Measurements from ENCODE around the gene ARMC2. TPM values are rescaled to one million over a fixed set of nuclear protein-coding genes. Genes with fewer than 3 reads are reported as not detected.

Gene ARMC2
- total RNA-seq, 2 experiments from 2014 or later: 5.2 to 5.7 TPM

DNA sequence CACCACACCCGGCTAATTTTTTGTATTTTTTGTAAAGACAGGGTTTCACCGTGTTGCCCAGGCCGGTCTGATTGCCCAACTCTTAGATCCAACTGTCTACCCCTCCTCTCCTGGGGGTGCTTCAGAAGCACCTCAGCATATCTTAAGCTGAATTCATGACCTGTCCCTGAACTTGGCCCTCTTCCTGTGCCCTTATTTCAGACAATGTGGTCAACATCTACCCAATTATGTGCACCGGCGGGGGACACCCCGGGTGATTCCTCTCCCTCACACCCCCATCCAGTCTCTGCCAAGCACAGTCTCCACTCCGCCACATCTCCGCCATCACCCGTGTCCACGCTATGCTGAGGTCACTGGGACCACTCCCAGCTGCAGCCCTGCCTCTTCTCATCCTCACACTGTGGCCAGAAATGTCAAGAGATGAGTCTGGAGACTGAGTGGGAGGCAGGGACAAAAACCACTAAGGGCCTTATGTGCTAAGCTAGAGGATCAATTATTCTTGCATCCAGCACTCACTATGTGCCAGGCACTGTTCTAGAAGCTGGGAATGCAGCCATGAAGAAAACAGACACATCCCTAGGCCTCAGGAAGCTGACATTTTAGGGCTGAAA, 111.9 kb downstream of the ARMC2 start:
- Histone ChIP-seq H3K27ac (ENCODE audit: low read depth in 1 of 2, low read length in 2 of 2) (no peak overlapping the region), H3K4me3 (ENCODE audit: low read length) (no peak overlapping the region), H3K4me1 (ENCODE audit: insufficient read depth, low read length) (peaks cover 24% of the 10 kb centered on the region), H3K27me3 (ENCODE audit: control insufficient read depth in 1 of 2, insufficient read depth in 2 of 2, low read length in 2 of 2) (no peaks in the 10 kb centered on the region), H3K9me3 (ENCODE audit: control insufficient read depth in 1 of 2, insufficient read depth in 1 of 2, low read length in 2 of 2) (no peaks in the 10 kb centered on the region), H3K36me3 (ENCODE audit: insufficient read depth, low read length) (no peaks in the 10 kb centered on the region)
- peaks cover 5% of the 10 kb centered on the region for H3K4me1 Mint-ChIP-seq (ENCODE audit: low read depth)
- H3K4me3 Mint-ChIP-seq: no peak overlapping the region
- H3K36me3 Mint-ChIP-seq (ENCODE audit: low read depth): no peaks in the 10 kb centered on the region
- intact Hi-C loops (cut with DNase I, micrococcal nuclease): no loop called here
- no peak for DNase-seq
- no peak for ATAC-seq (ENCODE audit: poor library complexity)
- no peaks in the 10 kb centered on the region for H3K27me3 Mint-ChIP-seq
- TF ChIP-seq, protein P1, sequence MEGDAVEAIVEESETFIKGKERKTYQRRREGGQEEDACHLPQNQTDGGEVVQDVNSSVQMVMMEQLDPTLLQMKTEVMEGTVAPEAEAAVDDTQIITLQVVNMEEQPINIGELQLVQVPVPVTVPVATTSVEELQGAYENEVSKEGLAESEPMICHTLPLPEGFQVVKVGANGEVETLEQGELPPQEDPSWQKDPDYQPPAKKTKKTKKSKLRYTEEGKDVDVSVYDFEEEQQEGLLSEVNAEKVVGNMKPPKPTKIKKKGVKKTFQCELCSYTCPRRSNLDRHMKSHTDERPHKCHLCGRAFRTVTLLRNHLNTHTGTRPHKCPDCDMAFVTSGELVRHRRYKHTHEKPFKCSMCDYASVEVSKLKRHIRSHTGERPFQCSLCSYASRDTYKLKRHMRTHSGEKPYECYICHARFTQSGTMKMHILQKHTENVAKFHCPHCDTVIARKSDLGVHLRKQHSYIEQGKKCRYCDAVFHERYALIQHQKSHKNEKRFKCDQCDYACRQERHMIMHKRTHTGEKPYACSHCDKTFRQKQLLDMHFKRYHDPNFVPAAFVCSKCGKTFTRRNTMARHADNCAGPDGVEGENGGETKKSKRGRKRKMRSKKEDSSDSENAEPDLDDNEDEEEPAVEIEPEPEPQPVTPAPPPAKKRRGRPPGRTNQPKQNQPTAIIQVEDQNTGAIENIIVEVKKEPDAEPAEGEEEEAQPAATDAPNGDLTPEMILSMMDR (IDR thresholded peaks at IDR 0.05): no peak
- ChIA-PET POLR2A (no interaction called here), CTCF (no interaction called here)
- H3K27ac Mint-ChIP-seq: no peak overlapping the region
- no peaks in the 10 kb centered on the region for H3K9me3 Mint-ChIP-seq

DNA sequence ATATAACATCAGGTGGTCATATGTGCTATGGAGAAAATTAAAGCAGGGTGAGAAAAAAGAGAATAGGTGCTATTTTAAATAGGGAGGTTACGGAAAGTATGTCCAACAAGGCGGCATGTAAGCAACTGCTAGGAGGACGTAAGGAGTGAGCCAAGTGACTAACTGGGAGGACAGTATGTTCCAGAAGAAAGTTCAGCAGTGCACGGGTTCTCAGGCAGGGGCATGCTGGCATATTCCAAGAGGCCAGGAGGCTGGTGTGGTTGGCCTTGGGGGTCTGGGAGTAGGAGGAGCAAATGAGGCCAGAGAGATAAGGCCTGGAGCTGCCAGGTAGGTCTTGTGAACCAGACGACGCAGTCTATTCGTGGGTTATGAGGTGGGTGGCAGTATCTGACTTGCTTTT, 112.4 kb downstream of the ARMC2 start:
- peaks cover 5% of the 10 kb centered on the region for H3K4me1 Mint-ChIP-seq (ENCODE audit: low read depth)
- H3K4me3 Mint-ChIP-seq: no peak overlapping the region
- POLR2A ChIA-PET: no interaction called here
- intact Hi-C loops (cut with DNase I, micrococcal nuclease): no loop called here
- Histone ChIP-seq H3K27ac (ENCODE audit: low read depth in 1 of 2, low read length in 2 of 2) (no peak overlapping the region), H3K9me3 (ENCODE audit: control insufficient read depth in 1 of 2, insufficient read depth in 1 of 2, low read length in 2 of 2) (no peaks in the 10 kb centered on the region), H3K4me3 (ENCODE audit: low read length) (no peak overlapping the region), H3K4me1 (ENCODE audit: insufficient read depth, low read length) (peaks cover 20% of the 10 kb centered on the region), H3K36me3 (ENCODE audit: insufficient read depth, low read length) (no peaks in the 10 kb centered on the region), H3K27me3 (ENCODE audit: control insufficient read depth in 1 of 2, insufficient read depth in 2 of 2, low read length in 2 of 2) (no peaks in the 10 kb centered on the region)
- CTCF ChIA-PET: no interaction called here
- no peaks in the 10 kb centered on the region for H3K9me3 Mint-ChIP-seq
- no peak for DNase-seq
- no peak for ATAC-seq (ENCODE audit: poor library complexity)
- TF ChIP-seq, protein P1 (IDR thresholded peaks at IDR 0.05): no peak
- no peaks in the 10 kb centered on the region for H3K36me3 Mint-ChIP-seq (ENCODE audit: low read depth)
- no peaks in the 10 kb centered on the region for H3K27me3 Mint-ChIP-seq
- no peak overlapping the region for H3K27ac Mint-ChIP-seq

DNA sequence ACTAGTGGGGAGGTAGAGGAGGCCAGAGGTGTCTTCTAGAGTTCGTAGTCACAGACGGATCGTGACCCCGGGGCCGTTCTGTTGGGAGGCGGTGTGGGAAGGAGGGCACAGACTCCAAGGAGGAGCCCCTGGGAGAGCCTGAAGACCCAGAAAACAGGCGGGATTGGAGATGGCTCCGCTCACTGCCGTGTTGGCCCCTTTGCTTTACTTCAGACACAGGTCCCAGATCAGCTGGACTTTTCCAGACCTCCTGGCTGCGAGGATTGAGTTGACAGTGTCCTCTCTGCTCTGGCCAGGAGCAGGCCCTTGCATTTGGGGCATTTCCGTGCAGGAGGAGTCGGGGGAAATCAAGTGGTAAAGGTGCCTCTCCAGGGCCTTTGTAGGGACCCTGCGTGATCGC, 112.9 kb downstream of the ARMC2 start:
- no peaks in the 10 kb centered on the region for H3K36me3 Mint-ChIP-seq (ENCODE audit: low read depth)
- Histone ChIP-seq H3K36me3 (ENCODE audit: insufficient read depth, low read length) (no peaks in the 10 kb centered on the region), H3K27ac (ENCODE audit: low read depth in 1 of 2, low read length in 2 of 2) (no peak overlapping the region), H3K27me3 (ENCODE audit: control insufficient read depth in 1 of 2, insufficient read depth in 2 of 2, low read length in 2 of 2) (no peaks in the 10 kb centered on the region), H3K4me1 (ENCODE audit: insufficient read depth, low read length) (peaks cover 16% of the 10 kb centered on the region), H3K9me3 (ENCODE audit: control insufficient read depth in 1 of 2, insufficient read depth in 1 of 2, low read length in 2 of 2) (no peaks in the 10 kb centered on the region), H3K4me3 (ENCODE audit: low read length) (no peak overlapping the region)
- ChIA-PET CTCF (no interaction called here), POLR2A (no interaction called here)
- no peak overlapping the region for H3K27ac Mint-ChIP-seq
- ATAC-seq (ENCODE audit: poor library complexity) (no peak), DNase-seq (no peak)
- H3K27me3 Mint-ChIP-seq: no peaks in the 10 kb centered on the region
- TF ChIP-seq, protein P1 (IDR thresholded peaks at IDR 0.05): no peak
- no peak overlapping the region for H3K4me3 Mint-ChIP-seq
- peaks cover 5% of the 10 kb centered on the region for H3K4me1 Mint-ChIP-seq (ENCODE audit: low read depth)
- intact Hi-C loops (cut with DNase I, micrococcal nuclease): no loop called here
- no peaks in the 10 kb centered on the region for H3K9me3 Mint-ChIP-seq
